HG03064 (cell line): ENCODE data around the gene CCL8.

ENCODE experiments used
- ATAC-seq: cut with Tn5 transposase; IDR thresholded peaks from one replicate; pipeline ENCODE4 v1.9.1; 2021; ENCODE audit warnings: low read depth; ENCODE audit not compliant: unreplicated experiment

CCL8 gene

GRCh38 chr17:34319039-34319483, at the start of gene CCL8:
TSS of gene CCL8 (plus strand) at chr17:34319435. CDS start at chr17:34319502, 67 bp downstream.
- no peak for ATAC-seq

GRCh38 chr17:34269969-34270368, 49.3 kb upstream of the CCL8 start, which contains the start of gene CCL7:
TSS of gene CCL7 (plus strand) at chr17:34270221. CDS start at chr17:34270291, 70 bp downstream.
- ATAC-seq, result no peak

DNA sequence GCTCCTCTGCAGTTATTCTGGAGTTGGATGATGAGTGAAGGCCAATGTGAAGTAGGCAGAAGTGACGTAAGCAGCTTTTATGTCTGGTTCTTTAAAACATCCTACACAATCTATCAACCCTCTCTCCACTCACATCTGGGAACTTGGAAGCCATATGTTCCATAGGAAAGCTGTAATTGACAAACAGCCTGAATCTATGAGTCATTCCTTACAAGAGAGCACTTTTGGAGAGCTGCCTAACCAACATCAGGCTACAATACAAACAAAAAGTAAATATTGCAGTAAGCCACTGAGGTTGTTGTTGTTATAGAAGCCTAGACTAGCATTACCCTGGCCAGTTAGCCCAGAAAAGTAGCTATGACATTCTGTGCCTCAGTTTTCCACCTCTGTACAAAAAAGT, 43.4 kb upstream of the CCL8 start:
- no peak for ATAC-seq

DNA sequence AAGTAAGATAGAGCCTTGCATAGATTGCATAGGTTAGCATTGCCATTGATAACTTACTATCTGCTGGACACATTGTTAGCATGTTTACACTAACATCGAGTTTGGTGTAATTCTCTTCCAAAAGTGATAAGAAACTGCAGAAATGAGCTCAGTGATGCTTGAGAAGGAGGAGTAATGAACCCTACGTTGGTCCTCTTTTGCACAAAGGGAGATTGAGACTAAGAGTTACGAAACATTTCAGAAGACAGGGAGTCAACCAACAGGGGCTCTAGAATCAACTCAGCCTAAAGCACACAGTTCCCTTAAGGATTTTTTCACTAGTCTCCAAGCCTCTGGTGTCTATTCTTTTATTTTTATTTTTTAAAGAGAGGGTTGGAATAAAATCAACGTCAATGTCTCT, 42.4 kb upstream of the CCL8 start:
- no peak for ATAC-seq

GRCh38 chr17:34283571-34283970, 35.7 kb upstream of the CCL8 start:
- no peak for ATAC-seq

DNA sequence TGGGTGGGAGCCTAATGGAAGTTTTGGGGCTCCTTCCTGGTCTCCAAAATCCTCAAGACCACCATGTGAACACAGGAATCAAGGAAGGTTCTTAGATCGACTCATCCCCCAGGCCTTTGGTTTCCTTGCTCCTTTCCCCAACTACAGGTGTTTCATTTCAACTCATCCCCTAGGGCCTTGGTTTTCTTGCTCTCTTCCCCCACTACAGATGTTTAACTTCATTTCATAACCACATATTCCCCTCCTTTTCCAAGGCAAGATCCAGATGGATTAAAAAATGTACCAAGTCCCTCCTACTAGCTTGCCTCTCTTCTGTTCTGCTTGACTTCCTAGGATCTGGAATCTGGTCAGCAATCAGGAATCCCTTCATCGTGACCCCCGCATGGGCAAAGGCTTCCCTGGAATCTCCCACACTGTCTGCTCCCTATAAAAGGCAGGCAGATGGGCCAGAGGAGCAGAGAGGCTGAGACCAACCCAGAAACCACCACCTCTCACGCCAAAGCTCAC, 33.9 kb upstream of the CCL8 start, which contains the start of gene CCL11:
CCL11 (plus strand) TSS at position 457 of the 507 bp plus-strand sequence. CDS start 67 bp downstream, outside the sequence.
- no peak for ATAC-seq

DNA sequence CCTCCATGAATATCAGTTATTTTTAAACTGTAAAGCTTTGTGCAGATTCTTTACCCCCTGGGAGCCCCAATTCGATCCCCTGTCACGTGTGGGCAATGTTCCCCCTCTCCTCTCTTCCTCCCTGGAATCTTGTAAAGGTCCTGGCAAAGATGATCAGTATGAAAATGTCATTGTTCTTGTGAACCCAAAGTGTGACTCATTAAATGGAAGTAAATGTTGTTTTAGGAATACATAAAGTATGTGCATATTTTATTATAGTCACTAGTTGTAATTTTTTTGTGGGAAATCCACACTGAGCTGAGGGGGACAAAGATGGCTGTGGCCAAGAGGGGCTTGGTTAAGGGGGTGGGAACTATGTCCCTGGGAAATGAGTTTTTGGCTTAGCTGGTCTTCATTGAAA, 31.4 kb upstream of the CCL8 start:
- no peak for ATAC-seq

DNA sequence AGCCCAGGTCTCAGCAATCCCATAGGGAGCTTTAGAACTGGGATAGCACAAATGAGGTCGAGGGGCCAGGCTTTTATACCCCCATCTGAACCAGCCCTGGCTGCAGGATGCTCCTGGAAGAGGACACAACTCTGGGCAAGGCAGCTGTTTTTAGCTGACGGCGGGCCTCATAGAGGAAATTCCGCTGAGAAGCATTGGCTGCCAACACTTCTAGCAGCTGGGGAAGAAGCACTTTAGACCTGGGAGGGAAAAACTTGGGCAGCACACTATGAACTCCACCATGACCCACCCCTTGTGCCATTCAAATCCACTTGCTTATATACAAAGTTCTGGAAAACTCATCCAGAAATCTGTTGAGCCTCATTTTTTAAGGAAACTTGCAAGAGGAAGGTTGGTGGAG, 28.6 kb upstream of the CCL8 start:
- ATAC-seq, result no peak

GRCh38 chr17:34291721-34292348, 27.4 kb upstream of the CCL8 start:
- ATAC-seq, result no peak

DNA sequence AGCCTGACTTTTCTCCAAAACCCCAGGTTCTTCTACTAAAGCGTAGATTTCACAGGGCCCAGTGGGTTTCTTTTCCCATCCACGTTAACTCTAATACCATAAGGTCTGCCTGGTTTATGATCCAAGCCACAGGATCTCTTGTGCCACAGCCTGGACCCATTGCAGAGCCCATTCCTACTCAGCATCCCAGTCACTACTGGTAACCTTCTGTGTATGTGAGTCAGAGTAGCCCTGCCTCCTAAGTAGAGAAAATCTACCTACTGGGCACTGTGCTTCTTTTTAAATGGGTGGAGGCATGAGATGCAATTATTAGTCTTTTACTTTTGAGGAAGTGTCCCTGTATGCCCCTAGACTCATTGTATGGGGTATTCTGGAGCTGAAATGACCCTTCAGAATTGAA, 20.2 kb upstream of the CCL8 start:
- ATAC-seq, result no peak

DNA sequence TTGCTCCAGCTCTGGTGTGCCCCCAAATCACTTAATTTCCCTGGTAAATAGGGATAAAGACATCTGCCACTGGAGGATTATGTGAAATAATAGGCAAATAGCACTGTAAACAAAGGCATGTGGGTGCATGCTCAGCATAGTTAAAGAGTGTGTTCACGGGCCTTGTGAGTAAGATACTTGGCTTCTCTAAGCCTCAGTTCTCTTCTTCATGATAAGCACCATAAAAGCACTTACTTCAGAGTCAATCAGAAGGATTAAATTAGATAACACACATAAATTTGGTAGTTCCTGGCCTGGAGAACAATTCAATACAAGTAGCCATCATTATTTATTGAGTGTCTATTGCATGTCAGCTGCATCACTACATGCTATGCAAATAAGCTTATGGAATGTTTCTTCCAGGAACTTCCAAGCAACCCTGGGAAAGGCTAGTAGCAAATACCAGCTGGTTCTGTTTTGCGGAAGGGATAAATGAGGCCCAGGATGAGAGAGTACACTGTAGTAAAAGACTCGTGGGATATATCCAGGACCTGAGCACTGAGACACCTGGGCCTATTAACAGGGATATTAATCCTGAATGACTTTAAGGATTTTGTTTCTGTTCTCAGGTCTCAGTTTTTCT, 19.2 kb upstream of the CCL8 start:
- ATAC-seq, result no peak

DNA sequence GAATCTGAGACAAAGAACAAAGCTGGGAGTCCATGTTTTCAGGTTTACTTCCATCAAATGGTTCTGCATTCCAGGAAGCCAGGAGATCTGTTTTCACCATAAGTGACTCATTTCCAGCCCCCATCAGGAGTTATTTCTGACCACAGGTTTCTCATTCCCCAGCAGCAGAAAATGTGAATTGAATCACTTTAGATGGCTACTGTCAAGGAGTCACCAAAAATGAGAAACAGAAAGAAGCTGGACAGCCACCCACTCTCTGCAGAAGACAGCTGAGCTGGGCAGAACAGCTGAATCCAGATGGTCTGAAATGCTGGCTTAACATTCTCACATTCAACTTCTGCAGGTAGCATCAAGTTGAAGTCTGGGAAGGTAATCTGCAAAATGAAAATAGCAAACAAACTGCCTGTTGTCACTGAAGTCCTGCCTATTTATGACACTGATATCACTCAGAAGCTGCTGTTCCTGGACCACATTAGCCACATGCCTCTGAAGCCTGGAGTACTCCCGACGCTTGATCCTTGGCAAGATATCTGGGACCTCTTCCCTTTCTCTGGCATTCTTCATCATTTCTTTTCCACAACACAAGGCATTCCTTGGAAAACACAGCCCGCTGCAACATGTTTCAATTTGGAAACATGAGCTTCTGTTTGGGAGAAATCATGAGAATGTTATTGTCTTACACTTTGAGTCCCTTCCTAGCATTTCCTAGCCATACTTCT, 18.4 kb upstream of the CCL8 start:
- ATAC-seq, result no peak

DNA sequence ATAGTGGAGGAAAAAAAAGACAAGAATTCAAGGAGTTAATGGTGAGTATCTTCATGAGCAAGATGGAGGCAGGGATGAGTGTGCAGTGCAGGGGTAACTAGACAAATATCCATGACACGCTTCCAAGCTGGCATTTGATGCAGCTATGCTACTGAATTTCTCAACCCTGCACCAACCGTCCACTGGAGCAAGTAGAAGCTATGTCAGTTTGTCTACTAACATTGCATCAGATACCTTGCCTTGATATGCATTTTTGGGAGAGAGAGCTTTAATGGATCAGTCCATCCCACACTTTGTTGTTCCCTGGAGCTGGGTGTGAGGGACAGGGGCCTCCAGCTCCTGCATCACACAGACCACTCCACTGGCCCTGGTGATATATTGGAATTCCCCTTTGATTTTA, 17.2 kb upstream of the CCL8 start:
- no peak for ATAC-seq

- no peak for ATAC-seq
These were observed 16.6 kb upstream of the CCL8 start for GRCh38 chr17:34302636-34303035.

GRCh38 chr17:34303606-34304005, 15.6 kb upstream of the CCL8 start:
- no peak for ATAC-seq

- no peak for ATAC-seq
These were observed 14.2 kb upstream of the CCL8 start for GRCh38 chr17:34305061-34305460.

DNA sequence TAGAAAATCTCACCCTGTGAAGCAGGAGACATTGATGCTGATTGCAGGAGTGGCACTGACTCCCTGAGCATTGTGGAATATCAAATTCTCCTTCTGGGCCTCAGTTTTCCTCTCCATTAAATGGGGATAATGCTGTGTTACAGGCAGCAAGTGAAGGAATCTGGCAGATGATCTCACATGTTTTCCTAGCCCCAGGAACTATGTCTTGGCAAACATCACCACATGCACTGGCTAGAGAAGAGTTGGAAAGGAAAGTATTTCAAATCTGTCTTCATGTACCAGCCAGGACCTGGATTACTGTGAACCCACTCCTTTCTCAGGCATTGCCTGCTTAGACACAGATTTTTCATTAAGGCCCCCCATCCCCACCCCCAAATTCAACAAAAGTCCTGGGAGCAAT, 13.6 kb upstream of the CCL8 start:
- no peak for ATAC-seq

GRCh38 chr17:34306466-34306865, 12.8 kb upstream of the CCL8 start:
- ATAC-seq, result no peak

GRCh38 chr17:34307110-34307509, 12.1 kb upstream of the CCL8 start:
- no peak for ATAC-seq

DNA sequence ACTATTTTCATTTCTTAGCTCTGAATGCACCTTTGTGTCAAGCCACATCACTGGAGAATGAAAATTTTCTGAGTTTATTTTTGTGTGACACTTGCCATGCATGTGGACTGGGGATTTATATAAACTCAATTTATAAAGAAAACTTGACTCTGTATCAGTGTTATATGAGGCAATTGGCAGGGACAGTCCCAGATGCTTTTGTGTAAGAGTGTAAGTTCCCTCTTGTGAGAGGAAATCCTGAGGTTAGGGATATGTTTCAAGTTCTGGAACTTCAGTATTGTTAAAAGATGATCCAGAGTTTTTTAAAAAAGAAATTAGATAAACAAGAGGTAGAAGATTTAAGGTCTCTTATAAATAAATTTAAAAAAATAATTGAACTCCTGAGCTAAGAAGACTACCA, 10.9 kb upstream of the CCL8 start:
- no peak for ATAC-seq

DNA sequence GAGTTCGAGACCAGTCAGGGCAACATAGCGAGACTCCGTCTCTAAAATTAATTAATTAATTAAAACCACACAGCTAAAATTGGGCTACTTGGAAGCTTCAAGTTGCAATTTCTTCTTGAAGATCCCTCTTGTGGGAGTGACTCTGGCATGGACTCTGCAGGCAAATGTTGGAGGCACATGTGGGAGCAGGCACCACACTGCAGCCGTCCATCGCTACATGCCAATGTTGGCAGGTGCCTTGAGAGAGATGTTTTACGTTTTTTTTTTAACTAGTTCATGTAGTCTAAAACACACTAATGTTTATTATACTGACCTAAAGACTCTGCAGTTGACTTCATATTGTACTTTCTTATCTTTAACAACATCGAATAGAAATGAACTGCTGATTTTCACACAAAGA, 7.9 kb upstream of the CCL8 start:
- ATAC-seq, result no peak
